ENCODE results near the gene CCDC110.

DNA sequence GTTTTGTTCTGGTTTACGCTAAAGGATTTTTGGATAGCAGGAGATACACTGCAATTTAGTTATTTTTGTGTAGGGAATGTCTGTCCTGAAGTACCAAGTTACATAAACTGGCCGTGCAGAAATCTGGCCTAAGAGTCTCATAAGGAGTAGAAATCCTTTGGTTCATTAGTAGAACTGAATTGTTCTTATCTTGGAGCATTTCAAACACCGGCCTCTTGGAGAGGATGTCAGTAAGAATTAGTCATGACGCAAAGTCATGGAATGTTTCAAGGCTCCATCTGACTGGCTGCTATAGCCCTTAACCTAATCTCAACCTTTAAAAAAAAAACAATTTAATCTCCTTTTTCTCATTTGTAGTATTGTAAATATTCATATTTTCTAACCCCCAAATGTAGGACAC, 48.6 kb upstream of the CCDC110 start:
- TF ChIP-seq, protein P1, sequence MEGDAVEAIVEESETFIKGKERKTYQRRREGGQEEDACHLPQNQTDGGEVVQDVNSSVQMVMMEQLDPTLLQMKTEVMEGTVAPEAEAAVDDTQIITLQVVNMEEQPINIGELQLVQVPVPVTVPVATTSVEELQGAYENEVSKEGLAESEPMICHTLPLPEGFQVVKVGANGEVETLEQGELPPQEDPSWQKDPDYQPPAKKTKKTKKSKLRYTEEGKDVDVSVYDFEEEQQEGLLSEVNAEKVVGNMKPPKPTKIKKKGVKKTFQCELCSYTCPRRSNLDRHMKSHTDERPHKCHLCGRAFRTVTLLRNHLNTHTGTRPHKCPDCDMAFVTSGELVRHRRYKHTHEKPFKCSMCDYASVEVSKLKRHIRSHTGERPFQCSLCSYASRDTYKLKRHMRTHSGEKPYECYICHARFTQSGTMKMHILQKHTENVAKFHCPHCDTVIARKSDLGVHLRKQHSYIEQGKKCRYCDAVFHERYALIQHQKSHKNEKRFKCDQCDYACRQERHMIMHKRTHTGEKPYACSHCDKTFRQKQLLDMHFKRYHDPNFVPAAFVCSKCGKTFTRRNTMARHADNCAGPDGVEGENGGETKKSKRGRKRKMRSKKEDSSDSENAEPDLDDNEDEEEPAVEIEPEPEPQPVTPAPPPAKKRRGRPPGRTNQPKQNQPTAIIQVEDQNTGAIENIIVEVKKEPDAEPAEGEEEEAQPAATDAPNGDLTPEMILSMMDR (IDR thresholded peaks at IDR 0.05): no peak
- TF ChIP-seq JUN (CRISPR knock-in tag; IDR thresholded peaks at IDR 0.05): no peak
